Measurements from ENCODE around the gene AARS2. TPM values are rescaled to one million over a fixed set of nuclear protein-coding genes. Genes with fewer than 3 reads are reported as not detected.

AARS2 gene
- total RNA-seq, 1 donor from 2014 or later: 23.0 TPM

GRCh38 chr6:44258325-44258863 lies 54.8 kb downstream of the AARS2 start:
- Mint-ChIP-seq H3K27me3 (ENCODE audit: insufficient read depth) (no peaks in the 10 kb centered on the region), H3K4me1 (ENCODE audit: low read depth) (peaks cover 76% of the 10 kb centered on the region), H3K36me3 (ENCODE audit: low read depth) (peaks cover 49% of the 10 kb centered on the region), H3K9me3 (no peaks in the 10 kb centered on the region), H3K27ac (peak overlapping the region; percentile 81), H3K4me3 (peak overlapping the region; percentile 84)
- DNase-seq (ENCODE audit: low spot score): no peak
- intact Hi-C loops (cut with micrococcal nuclease): no loop called here

GRCh38 chr6:44257753-44258324 lies 55.3 kb downstream of the AARS2 start:
- intact Hi-C loops (cut with micrococcal nuclease): loop anchor here (1.0 kb wide), 3 partner anchors 7 to 86 kb away; partner anchors contain the start of genes HSP90AB1 and NFKBIE
- peak overlapping the region; percentile 84 for H3K4me3 Mint-ChIP-seq
- H3K27ac Mint-ChIP-seq: peak overlapping the region; percentile 78
- peaks cover 76% of the 10 kb centered on the region for H3K4me1 Mint-ChIP-seq (ENCODE audit: low read depth)
- DNase-seq (ENCODE audit: low spot score): no peak
- no peaks in the 10 kb centered on the region for H3K27me3 Mint-ChIP-seq (ENCODE audit: insufficient read depth)
- peaks cover 51% of the 10 kb centered on the region for H3K36me3 Mint-ChIP-seq (ENCODE audit: low read depth)
- no peaks in the 10 kb centered on the region for H3K9me3 Mint-ChIP-seq

GRCh38 chr6:44257025-44257752 lies 56.0 kb downstream of the AARS2 start, which contains the start of gene SLC35B2:
SLC35B2 (minus strand) TSS chr6:44257528; CDS start chr6:44257410, 118 bp downstream.
- peak within 1 kb of the TSS; percentile 81 for H3K27ac Mint-ChIP-seq
- peak; percentile 70 for DNase-seq (ENCODE audit: low spot score)
- H3K36me3 Mint-ChIP-seq (ENCODE audit: low read depth): peaks cover 56% of the 10 kb centered on the region
- H3K9me3 Mint-ChIP-seq: no peaks in the 10 kb centered on the region
- intact Hi-C loops (cut with micrococcal nuclease): loop anchor here (1.0 kb wide), 3 partner anchors 8 to 85 kb away; partner anchors contain the start of genes HSP90AB1 and NFKBIE
- peak within 1 kb of the TSS; percentile 90 for H3K4me3 Mint-ChIP-seq
- peaks cover 75% of the 10 kb centered on the region for H3K4me1 Mint-ChIP-seq (ENCODE audit: low read depth)
- H3K27me3 Mint-ChIP-seq (ENCODE audit: insufficient read depth): no peaks in the 10 kb centered on the region

- H3K36me3 Mint-ChIP-seq (ENCODE audit: low read depth): peaks cover 60% of the 10 kb centered on the region
- DNase-seq (ENCODE audit: low spot score): no peak
- no peaks in the 10 kb centered on the region for H3K27me3 Mint-ChIP-seq (ENCODE audit: insufficient read depth)
- H3K4me3 Mint-ChIP-seq: peak overlapping the region; percentile 90
- no peaks in the 10 kb centered on the region for H3K9me3 Mint-ChIP-seq
- peaks cover 75% of the 10 kb centered on the region for H3K4me1 Mint-ChIP-seq (ENCODE audit: low read depth)
- intact Hi-C loops (cut with micrococcal nuclease): loop anchor here (1.0 kb wide), 3 partner anchors 9 to 84 kb away; partner anchors contain the start of genes HSP90AB1 and NFKBIE
- H3K27ac Mint-ChIP-seq: peak overlapping the region; percentile 76
Observed at GRCh38 chr6:44256775-44257024, 56.4 kb downstream of the AARS2 start.

- Mint-ChIP-seq H3K9me3 (no peaks in the 10 kb centered on the region), H3K4me3 (peak overlapping the region; percentile 90), H3K27me3 (ENCODE audit: insufficient read depth) (no peaks in the 10 kb centered on the region), H3K4me1 (ENCODE audit: low read depth) (peaks cover 75% of the 10 kb centered on the region), H3K27ac (peak overlapping the region; percentile 76), H3K36me3 (ENCODE audit: low read depth) (peaks cover 64% of the 10 kb centered on the region)
- intact Hi-C loops (cut with micrococcal nuclease): no loop called here
- no peak for DNase-seq (ENCODE audit: low spot score)
Observed at GRCh38 chr6:44255871-44256774, 57.0 kb downstream of the AARS2 start.

GRCh38 chr6:44255105-44255808 lies 57.9 kb downstream of the AARS2 start:
- Mint-ChIP-seq H3K4me3 (peak overlapping the region; percentile 90), H3K4me1 (ENCODE audit: low read depth) (peaks cover 76% of the 10 kb centered on the region), H3K9me3 (no peaks in the 10 kb centered on the region), H3K27ac (peak overlapping the region; percentile 76), H3K27me3 (ENCODE audit: insufficient read depth) (no peaks in the 10 kb centered on the region), H3K36me3 (ENCODE audit: low read depth) (peaks cover 67% of the 10 kb centered on the region)
- DNase-seq (ENCODE audit: low spot score): no peak
- intact Hi-C loops (cut with micrococcal nuclease): no loop called here

GRCh38 chr6:44254191-44255104 lies 58.7 kb downstream of the AARS2 start:
- H3K4me1 Mint-ChIP-seq (ENCODE audit: low read depth): peaks cover 84% of the 10 kb centered on the region
- intact Hi-C loops (cut with micrococcal nuclease): no loop called here

GRCh38 chr6:44253307-44254101 lies 59.6 kb downstream of the AARS2 start:
- intact Hi-C loops (cut with micrococcal nuclease): no loop called here
- Mint-ChIP-seq H3K36me3 (ENCODE audit: low read depth) (peaks cover 78% of the 10 kb centered on the region), H3K27ac (peak overlapping the region; percentile 53), H3K4me1 (ENCODE audit: low read depth) (peaks cover 87% of the 10 kb centered on the region), H3K9me3 (no peaks in the 10 kb centered on the region), H3K4me3 (peak overlapping the region; percentile 10), H3K27me3 (ENCODE audit: insufficient read depth) (no peaks in the 10 kb centered on the region)
- no peak for DNase-seq (ENCODE audit: low spot score)

More at GRCh38 chr6:44254191-44255104, 58.7 kb downstream of the AARS2 start:
- Mint-ChIP-seq H3K9me3 (no peaks in the 10 kb centered on the region), H3K36me3 (ENCODE audit: low read depth) (peaks cover 75% of the 10 kb centered on the region), H3K27me3 (ENCODE audit: insufficient read depth) (no peaks in the 10 kb centered on the region), H3K27ac (peak overlapping the region; percentile 79), H3K4me3 (peak overlapping the region; percentile 90)
- DNase-seq (ENCODE audit: low spot score): no peak

GRCh38 chr6:44251576-44252524 lies 61.3 kb downstream of the AARS2 start:
- no peak for DNase-seq (ENCODE audit: low spot score)
- peak overlapping the region; percentile 77 for H3K27ac Mint-ChIP-seq
- H3K4me3 Mint-ChIP-seq: peak overlapping the region; percentile 50

GRCh38 chr6:44250718-44251123 lies 62.4 kb downstream of the AARS2 start:
- no peak overlapping the region for H3K27ac Mint-ChIP-seq
- H3K4me1 Mint-ChIP-seq (ENCODE audit: low read depth): peaks cover 75% of the 10 kb centered on the region
- H3K27me3 Mint-ChIP-seq (ENCODE audit: insufficient read depth): no peaks in the 10 kb centered on the region
- H3K4me3 Mint-ChIP-seq: no peak overlapping the region
- no peak for DNase-seq (ENCODE audit: low spot score)
- H3K9me3 Mint-ChIP-seq: no peaks in the 10 kb centered on the region
- intact Hi-C loops (cut with micrococcal nuclease): no loop called here
- peaks cover 80% of the 10 kb centered on the region for H3K36me3 Mint-ChIP-seq (ENCODE audit: low read depth)

More at GRCh38 chr6:44251576-44252524, 61.3 kb downstream of the AARS2 start:
- Mint-ChIP-seq H3K9me3 (no peaks in the 10 kb centered on the region), H3K27me3 (ENCODE audit: insufficient read depth) (no peaks in the 10 kb centered on the region), H3K4me1 (ENCODE audit: low read depth) (peaks cover 82% of the 10 kb centered on the region), H3K36me3 (ENCODE audit: low read depth) (peaks cover 83% of the 10 kb centered on the region)
- intact Hi-C loops (cut with micrococcal nuclease): no loop called here

All from activated T-helper 1 cell treated with anti-CD3 and anti-CD28 coated beads, Interleukin-12 subunit alpha, Interleukin-12 subunit beta, Interleukin-2, Interleukin-4 antibody, amounts not matched to agents 30 ng/mL and 10 ng/mL and 1 ng/mL, durations not matched to agents 14 hours and 24 hours and 36 hours (primary cell).